Tibial artery (tissue), 4 donors: ENCODE measurements around the gene NGFR.

Experiments
- DNase-seq, 2 donors: peaks; one replicate each; pipeline ENCODE4 v3.0.0-alpha.2; 2019
- H3K27ac ChIP-seq, 2 donors: fragments of 200-600 bp; sonication (generic) in 1 of 2; 1 replicate in 1 of 2; 2 replicates in 1 of 2; pipeline ENCODE4 v1.5.1; 2018 to 2019; ENCODE audit warnings: mild to moderate bottlenecking in 1 of 2
- H3K27me3 ChIP-seq, 2 donors: fragments of 200-600 bp; sonication (generic) in 1 of 2; one replicate each; pipeline versions ENCODE4 v1.5.1 to v1.6.0; 2016 to 2019
- H3K36me3 ChIP-seq, 3 donors: fragments of 200-600 bp; sonication (generic) in 2 of 3; one replicate each; pipeline ENCODE4 v1.5.1; 2016 to 2019; ENCODE audit warnings: mild to moderate bottlenecking in 2 of 3
- H3K4me1 ChIP-seq, 4 donors: fragments of 200-600 bp; sonication (generic) in 2 of 4; 1 replicate in 3 of 4; 2 replicates in 1 of 4; pipeline ENCODE4 v1.5.1; 2016 to 2019
- H3K4me3 ChIP-seq, 2 donors: fragments of 200-600 bp; sonication (generic) in 1 of 2; 1 replicate in 1 of 2; 2 replicates in 1 of 2; pipeline ENCODE4 v1.5.1; 2018 to 2019; ENCODE audit warnings: mild to moderate bottlenecking in 2 of 2
- H3K9me3 ChIP-seq, 3 donors: fragments of 200-600 bp; sonication (generic) in 1 of 3; one replicate each; pipeline ENCODE4 v1.5.1; 2016 to 2019
- CTCF ChIP-seq, 2 experiments: fragments of 200-600 bp in 1 of 2; fragments of 450-650 bp in 1 of 2; IDR thresholded peaks; one replicate each; pipeline ENCODE4 v1.5.1; 2017 to 2019; ENCODE audit warnings: antibody characterized with exemption in 2 of 2, mild to moderate bottlenecking in 1 of 2, moderate library complexity in 1 of 2
- intact Hi-C: fragments of 100-400 bp; cut with DNase I; formaldehyde crosslinking; loops from one replicate; pipeline ENCODE4 v1.15.0; 2023; ENCODE audit warnings: low total_unique reads

NGFR gene

DNA sequence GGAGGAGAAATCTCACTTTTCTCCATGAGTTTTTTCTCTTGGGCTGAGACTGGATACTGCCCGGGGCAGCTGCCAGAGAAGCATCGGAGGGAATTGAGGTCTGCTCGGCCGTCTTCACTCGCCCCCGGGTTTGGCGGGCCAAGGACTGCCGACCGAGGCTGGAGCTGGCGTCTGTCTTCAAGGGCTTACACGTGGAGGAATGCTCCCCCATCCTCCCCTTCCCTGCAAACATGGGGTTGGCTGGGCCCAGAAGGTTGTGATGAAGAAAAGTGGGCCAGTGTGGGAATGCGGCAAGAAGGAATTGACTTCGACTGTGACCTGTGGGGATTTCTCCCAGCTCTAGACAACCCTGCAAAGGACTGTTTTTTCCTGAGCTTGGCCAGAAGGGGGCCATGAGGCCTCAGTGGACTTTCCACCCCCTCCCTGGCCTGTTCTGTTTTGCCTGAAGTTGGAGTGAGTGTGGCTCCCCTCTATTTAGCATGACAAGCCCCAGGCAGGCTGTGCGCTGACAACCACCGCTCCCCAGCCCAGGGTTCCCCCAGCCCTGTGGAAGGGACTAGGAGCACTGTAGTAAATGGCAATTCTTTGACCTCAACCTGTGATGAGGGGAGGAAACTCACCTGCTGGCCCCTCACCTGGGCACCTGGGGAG lies 19.1 kb downstream of the NGFR start:
- Histone ChIP-seq H3K27ac (peak overlapping the region; percentile 84), H3K9me3 (no peaks in the 10 kb centered on the region), H3K4me3 (no peak overlapping the region), H3K27me3 (no peaks in the 10 kb centered on the region), H3K36me3 (peaks cover 0 to 15% (median 0%) of the 10 kb centered on the region in 3 donors), H3K4me1 (peaks cover 4 to 33% (median 27%) of the 10 kb centered on the region in 4 donors)
- TF ChIP-seq CTCF (IDR thresholded peaks at IDR 0.05) = no peak
- peak in 1 of 2 donors; percentile 64 for DNase-seq
- intact Hi-C loops = no loop called here

- TF ChIP-seq CTCF (IDR thresholded peaks at IDR 0.05) = peak; percentile 49 to 61
- Histone ChIP-seq H3K4me1 (peaks cover 4 to 33% (median 27%) of the 10 kb centered on the region in 4 donors), H3K4me3 (no peak overlapping the region), H3K36me3 (peaks cover 0 to 13% (median 0%) of the 10 kb centered on the region in 3 donors), H3K27me3 (no peaks in the 10 kb centered on the region), H3K9me3 (no peaks in the 10 kb centered on the region), H3K27ac (peak overlapping the region; percentile 84)
- peak; percentile 94 to 98 for DNase-seq
- intact Hi-C loops = no loop called here
These were observed 20.2 kb downstream of the NGFR start for GRCh38 chr17:49515196-49515770.

- Histone ChIP-seq H3K36me3 (peaks cover 0 to 8% (median 0%) of the 10 kb centered on the region in 3 donors), H3K4me1 (peaks cover 4 to 33% (median 27%) of the 10 kb centered on the region in 4 donors), H3K4me3 (no peak overlapping the region), H3K9me3 (no peaks in the 10 kb centered on the region), H3K27me3 (no peaks in the 10 kb centered on the region), H3K27ac (peak overlapping the region; percentile 84)
- TF ChIP-seq CTCF (IDR thresholded peaks at IDR 0.05) = no peak
- peak in 1 of 2 donors; percentile 64 for DNase-seq
- intact Hi-C loops = no loop called here
These were observed 21.1 kb downstream of the NGFR start for GRCh38 chr17:49516180-49516579.

GRCh38 chr17:49518346-49519078 lies 23.4 kb downstream of the NGFR start:
- peak in 1 of 2 donors; percentile 11 for DNase-seq
- intact Hi-C loops = no loop called here
- no peak overlapping the region for H3K27ac ChIP-seq
- peaks cover 4 to 31% (median 24%) of the 10 kb centered on the region in 4 donors for H3K4me1 ChIP-seq
- H3K27me3 ChIP-seq = no peaks in the 10 kb centered on the region
- no peak for TF ChIP-seq CTCF (IDR thresholded peaks at IDR 0.05)
- no peak overlapping the region for H3K4me3 ChIP-seq
- H3K36me3 ChIP-seq = no peaks in the 10 kb centered on the region
- no peaks in the 10 kb centered on the region for H3K9me3 ChIP-seq

DNA sequence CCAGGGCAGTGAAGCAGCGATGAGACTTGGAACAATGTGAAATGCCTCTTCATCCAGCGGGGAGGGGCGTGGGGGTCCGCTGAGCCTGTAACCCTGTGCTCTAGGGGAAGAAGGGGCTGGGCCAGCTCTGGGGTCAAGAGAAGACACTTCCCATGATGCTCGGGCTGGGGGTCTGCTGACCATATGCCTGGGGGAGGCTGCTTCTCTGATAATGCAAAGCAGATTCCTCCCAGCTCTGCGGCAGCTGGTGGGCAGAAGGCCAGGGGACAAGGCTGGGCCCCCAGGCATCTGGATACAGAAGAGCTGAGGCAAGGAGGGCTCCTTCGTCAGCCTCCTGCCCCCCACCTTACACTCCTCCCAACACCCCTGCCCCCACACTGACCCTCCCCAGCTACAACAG lies 24.7 kb downstream of the NGFR start:
- TF ChIP-seq CTCF (IDR thresholded peaks at IDR 0.05) = no peak
- no peak overlapping the region for H3K27ac ChIP-seq
- no peaks in the 10 kb centered on the region for H3K36me3 ChIP-seq
- peaks cover 0 to 4% of the 10 kb centered on the region in 2 donors for H3K27me3 ChIP-seq
- DNase-seq = no peak
- intact Hi-C loops = no loop called here
- no peak overlapping the region for H3K4me3 ChIP-seq
- H3K9me3 ChIP-seq = no peaks in the 10 kb centered on the region
- H3K4me1 ChIP-seq = peaks cover 4 to 29% (median 18%) of the 10 kb centered on the region in 4 donors
